ENCODE measurements around the gene ZNF836. TPM values are rescaled to one million over a fixed set of nuclear protein-coding genes. Genes with fewer than 3 reads are reported as not detected.
"Not testable (repeated sequence)": the region's sequence is repeated elsewhere in the genome, so short reads cannot be mapped to it uniquely, and the experiment has no call there.

ZNF836 gene
- polyA plus RNA-seq (ENCODE audit: insufficient read length) = 8.2 TPM

DNA sequence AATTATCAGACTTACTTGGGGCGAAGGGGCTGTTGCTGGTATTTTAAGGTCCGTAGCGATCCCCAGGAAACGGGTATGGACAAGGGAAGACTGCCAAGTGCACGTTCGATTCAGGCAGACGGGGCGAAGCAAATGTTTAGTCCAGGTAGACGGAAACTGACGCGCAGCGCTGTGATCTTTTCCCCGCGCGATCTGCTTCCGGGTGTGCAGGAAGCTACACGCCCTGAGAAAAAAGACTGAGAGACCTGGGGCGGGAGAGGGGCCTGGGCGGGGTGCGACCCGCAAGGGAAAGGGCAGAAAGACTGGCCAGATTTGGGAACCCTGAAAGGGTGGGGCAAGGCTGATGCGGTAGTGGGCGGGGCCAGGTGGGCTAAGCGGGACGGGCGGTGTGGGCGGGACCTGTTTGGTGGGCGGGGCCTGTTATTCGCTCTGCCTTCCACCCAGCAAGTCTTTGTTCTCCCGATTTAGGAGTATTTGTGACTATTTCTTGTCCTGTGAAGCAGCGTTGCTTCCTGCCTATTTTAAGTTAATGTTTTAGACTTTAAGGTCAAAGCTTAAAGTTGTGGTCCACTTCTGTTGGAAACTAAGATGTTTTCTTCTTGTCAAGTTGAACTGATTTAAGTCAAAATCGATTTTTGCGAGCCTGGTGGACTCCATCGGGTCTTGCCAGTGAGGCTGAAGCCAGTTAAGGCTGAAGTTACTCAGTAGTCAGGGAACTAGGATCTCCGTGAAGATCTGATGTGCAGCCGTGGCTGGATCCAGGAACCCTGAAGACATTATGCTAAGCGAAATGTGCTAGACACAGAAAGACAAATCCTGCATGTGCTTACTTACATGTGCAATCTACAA is at the start of gene ZNF836:
TSS of gene ZNF836 (minus strand) at position 301 of the 849 bp plus-strand sequence. CDS start 3,549 bp downstream, outside the sequence.
- no peak for DNase-seq (ENCODE audit: low read depth)

GRCh38 chr19:52221031-52221430 is 49.6 kb upstream of the ZNF836 start:
- DNase-seq (ENCODE audit: low read depth) = no peak

GRCh38 chr19:52219611-52220010 is 48.2 kb upstream of the ZNF836 start:
- no peak for DNase-seq (ENCODE audit: low read depth)

DNA sequence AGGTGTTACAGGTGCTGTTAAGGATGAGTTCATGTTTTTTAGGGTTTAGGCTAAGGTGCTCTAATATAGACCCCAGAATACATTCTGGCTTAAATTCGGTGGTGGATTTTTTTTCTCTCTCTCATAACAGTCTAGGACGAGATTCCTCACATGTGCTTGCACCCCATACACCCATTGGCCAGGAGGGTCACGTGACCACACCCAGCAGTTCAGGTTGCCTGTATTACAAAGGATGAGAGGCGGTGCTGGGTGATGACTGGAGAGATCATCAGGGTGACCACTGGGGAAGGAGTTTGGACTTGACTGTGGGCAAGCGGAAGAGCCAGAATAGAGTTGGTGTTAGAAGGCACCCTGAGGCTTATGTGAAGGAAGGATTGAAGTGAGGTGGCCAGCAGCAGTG is 46.2 kb upstream of the ZNF836 start:
- no peak for DNase-seq (ENCODE audit: low read depth)

DNA sequence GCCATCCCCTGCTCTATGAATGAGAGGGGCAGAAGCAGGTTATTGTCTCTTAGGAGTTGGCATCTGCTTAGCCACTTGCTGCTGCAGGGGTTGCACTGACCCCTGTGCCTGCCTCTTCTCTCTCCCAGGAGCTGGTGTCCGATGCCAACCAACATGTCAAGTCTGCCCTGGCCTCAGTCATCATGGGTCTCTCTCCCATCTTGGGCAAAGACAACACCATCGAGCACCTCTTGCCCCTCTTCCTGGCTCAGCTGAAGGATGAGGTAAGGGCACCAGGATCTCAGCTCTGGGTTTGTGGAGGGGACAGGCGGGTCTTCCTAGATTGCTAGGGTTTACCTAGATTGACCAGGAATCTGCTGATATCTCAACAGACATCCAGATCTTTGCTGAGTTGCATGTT is 45.0 kb upstream of the ZNF836 start:
- no peak for DNase-seq (ENCODE audit: low read depth)

DNA sequence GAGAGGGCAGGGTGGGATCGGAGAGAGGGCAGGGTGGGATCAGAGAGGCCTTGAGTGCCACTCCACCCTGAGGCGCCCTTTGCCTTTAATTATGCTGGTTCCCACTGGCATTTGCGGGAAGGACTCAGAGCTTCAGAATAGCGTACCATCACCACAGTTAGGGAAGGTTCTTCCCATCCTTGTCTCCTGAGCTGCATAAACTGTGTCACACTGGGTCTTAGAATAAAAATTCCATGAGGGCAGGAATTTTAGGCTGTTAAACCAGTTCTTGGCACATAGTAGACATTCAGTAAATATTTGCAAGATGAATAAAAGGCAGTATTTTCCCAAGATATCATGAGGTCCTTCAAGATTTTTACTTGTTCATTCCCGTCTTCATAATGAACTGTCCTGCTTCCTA is 42.8 kb upstream of the ZNF836 start:
- DNase-seq (ENCODE audit: low read depth) = no peak

GRCh38 chr19:52212572-52213255 is 41.3 kb upstream of the ZNF836 start:
- DNase-seq (ENCODE audit: low read depth) = no peak

- DNase-seq (ENCODE audit: low read depth) = no peak
These were observed 40.6 kb upstream of the ZNF836 start for GRCh38 chr19:52211926-52212571.

GRCh38 chr19:52211203-52211602 is 39.8 kb upstream of the ZNF836 start:
- no peak for DNase-seq (ENCODE audit: low read depth)

GRCh38 chr19:52206481-52206880 is 35.1 kb upstream of the ZNF836 start:
- no peak for DNase-seq (ENCODE audit: low read depth)

DNA sequence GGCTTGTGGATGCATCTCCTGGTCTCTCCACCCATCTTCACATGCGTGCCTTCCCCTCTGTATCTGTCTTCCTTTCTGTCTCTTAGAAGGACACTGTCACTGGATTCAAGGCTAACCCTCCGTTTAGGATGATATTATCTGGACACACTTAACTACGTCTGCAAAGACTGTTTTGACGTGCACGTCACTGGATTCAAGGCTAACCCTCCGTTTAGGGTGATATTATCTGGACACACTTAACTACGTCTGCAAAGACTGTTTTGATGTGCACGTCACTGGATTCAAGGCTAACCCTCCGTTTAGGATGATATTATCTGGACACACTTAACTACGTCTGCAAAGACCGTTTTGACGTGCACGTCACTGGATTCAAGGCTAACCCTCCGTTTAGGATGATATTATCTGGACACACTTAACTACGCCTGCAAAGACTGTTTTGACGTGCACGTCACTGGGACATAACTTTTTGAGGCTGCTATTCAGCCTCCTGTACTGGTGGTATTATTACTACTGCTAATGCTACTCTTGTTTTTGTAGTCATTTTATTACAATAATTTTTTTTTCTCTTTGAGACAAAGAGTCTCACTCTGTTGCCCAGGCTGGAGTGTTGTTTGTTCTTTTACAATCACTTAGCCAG is 29.5 kb upstream of the ZNF836 start:
- DNase-seq (ENCODE audit: low read depth) = not testable (repeated sequence)

DNA sequence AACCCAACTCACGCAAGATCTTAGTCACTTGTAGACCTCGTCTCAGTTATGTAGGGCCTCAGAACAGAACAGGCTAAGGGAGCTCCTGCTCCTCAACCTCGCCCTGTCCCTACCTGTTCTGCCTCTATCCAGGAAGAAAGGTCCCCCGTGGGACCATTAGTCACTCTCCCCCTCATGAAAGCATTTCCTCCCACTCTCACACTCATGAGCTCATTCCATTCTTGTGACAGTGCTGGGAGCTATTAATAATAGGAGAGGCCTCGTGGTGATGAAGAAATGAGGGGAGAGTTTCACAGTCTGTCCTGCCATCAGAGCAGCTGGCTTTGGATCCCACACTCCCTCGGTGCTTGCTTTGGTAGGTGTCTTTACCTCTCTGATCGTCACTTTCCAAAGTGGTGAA is 28.6 kb upstream of the ZNF836 start:
- no peak for DNase-seq (ENCODE audit: low read depth)

DNA sequence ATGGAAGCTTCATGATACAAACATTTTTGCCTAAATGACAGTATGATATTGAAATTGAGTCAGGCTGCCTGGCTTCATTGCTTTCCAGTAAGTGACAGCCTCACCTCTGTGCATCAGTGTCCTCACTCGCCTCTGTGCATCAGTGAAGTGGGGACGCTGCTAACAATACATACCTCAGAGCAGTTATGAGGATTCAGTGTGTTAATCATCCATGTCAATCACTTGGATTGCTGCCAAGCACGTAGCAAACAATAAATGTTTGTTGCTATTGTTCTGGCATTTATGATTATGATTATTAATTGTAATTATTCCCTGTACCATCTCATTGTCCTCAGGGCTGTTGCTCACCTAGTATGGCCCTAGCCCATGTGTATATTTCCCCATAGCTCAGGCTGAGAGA is 27.3 kb upstream of the ZNF836 start:
- no peak for DNase-seq (ENCODE audit: low read depth)

GRCh38 chr19:52197964-52198363 is 26.5 kb upstream of the ZNF836 start:
- DNase-seq (ENCODE audit: low read depth) = no peak

DNA sequence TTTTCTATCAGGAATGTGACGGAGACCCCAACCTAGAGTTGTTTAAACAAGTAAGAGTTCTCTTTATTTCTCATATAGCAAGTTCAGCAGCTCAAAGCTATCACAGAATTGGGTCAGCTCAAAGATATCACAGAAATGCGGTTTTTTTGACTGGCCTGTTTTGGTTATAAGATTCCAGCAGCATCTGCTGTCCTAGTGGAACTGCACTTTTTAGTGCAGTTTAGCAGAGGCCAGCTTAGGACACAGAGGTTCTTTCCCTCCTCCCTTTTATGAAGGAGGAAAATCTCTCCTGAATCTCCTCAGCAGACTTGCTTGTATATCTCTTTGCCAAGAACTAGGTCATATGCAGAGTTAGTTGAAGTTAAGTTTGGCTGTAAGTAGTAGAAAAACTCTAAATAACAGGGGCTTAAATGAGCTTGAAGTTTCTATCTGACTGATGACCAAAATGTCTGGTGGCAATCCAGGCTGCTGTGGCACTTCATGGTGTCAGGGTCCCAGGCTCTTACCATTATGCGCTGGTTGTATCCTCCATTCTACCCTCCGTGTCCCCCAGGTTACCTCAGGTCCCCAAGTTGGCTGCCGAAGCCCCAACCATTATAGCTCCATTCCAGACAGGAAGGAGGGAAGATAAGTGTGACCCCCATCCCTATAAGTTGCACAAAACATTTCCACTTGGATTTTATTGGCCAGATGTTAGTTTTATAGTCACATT is 25.0 kb upstream of the ZNF836 start:
- DNase-seq (ENCODE audit: low read depth) = no peak

DNA sequence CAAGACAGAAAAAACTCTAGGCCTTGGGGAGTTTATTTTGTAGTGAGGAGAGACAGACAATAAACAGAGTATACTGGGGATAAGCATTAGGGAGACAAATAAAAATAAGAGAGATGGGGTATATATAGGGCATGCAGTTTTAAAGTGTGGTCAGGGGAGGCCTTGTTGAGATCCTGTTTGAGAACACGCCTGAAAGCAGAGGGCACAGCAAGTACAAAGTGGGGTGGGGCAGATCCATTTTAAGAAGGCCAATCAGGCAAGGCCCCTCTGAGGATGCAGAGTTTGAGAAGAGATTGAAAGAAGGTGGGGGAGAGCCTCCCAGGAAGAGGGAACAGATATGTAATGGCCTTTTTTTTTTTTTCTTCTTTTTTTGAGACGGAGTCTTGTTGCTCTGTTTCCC is 20.5 kb upstream of the ZNF836 start:
- DNase-seq (ENCODE audit: low read depth) = no peak

DNA sequence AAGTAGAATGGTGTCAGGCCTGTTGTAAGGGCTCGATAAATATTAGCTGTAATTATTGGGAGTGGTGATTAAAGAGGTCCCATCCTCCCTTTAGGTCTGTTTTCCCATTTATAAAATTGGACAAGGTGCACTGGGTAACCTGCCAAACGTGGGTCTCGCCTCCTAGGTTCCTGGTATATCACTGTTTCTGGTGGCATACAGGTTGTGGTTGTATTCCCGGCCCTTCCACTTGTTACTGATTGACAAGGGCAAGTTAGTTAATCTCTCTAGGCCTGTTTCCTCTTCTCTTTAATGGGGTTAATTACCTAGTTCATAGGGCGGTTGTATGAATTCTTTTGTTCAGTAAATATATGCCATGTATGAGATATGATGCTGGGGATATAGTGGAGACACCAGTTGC is 20.0 kb upstream of the ZNF836 start:
- DNase-seq (ENCODE audit: low read depth) = no peak

DNA sequence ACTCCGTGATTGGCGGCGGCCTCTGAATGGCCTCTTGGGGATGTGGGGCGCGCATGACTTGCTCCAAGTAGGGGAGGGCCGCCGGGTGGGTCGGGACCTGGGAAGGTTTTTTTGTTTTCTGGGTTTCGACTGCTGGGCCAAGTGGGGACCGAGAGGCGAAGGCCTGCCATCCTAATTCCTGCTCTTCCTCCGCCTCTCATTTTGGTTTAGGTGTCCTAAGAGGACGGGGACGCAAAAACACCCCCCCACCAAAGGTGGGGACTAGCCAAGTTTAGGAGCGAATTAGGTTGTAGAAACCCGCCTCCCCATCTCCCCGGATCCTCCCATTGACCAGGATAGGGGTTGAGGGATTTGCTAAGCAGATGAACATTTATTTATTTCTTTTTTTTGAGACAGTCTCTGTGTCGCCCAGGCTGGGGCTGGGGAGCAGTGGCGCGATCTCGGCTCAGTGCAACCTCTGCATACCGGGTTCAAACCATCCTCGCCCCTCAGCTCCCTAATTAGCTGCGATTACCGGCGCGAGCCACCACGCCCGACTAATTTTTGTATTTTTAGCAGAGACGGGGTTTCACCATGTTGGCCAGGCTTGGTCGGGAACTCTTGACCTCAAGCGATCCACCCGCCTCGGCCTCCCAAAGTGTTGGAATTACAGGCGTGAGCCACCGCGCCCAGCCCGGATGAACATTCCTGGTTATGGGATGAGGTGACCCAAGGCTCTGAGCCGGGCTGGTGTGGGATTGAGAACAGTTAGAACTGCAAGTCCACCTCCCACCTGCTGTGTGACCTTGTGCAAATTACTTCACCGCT is 19.3 kb upstream of the ZNF836 start:
- no peak for DNase-seq (ENCODE audit: low read depth)

GRCh38 chr19:52189735-52190486 is 18.5 kb upstream of the ZNF836 start, which contains the start of gene PPP2R1A:
Gene PPP2R1A, plus strand, starts transcription at chr19:52190052. Its CDS starts 45 bp downstream, at chr19:52190097.
- DNase-seq (ENCODE audit: low read depth) = peak; percentile 100

Measured in forelimb muscle (tissue), 1 donor.